Esophagus muscularis mucosa (tissue), 4 donors: ENCODE results near the gene ZNF564. TPM values are rescaled to one million over a fixed set of nuclear protein-coding genes. Genes with fewer than 3 reads are reported as not detected.
A peak's percentile ranks its signal among the peaks of the same experiment; 100 is the strongest.

Source experiments
- DNase-seq: peaks from one replicate; pipeline ENCODE4 v3.0.0-alpha.2; 2017; ENCODE audit errors: extremely low spot score
- H3K27ac ChIP-seq, 4 donors: fragments of 200-600 bp; sonication (generic); replicated peaks in 1 of 4; 1 replicate in 3 of 4; 2 replicates in 1 of 4; pipeline ENCODE4 v1.5.1; 2016 to 2019; ENCODE audit warnings: mild to moderate bottlenecking in 1 of 4
- H3K27me3 ChIP-seq, 4 donors: fragments of 200-600 bp; sonication (generic); one replicate each; pipeline versions ENCODE4 v1.5.1 to v1.6.0; 2016 to 2019
- H3K36me3 ChIP-seq, 4 donors: fragments of 200-600 bp; sonication (generic); one replicate each; pipeline ENCODE4 v1.5.1; 2016 to 2019
- H3K4me1 ChIP-seq, 4 donors: fragments of 200-600 bp; sonication (generic); one replicate each; pipeline ENCODE4 v1.5.1; 2016 to 2019
- H3K4me3 ChIP-seq, 4 donors: fragments of 200-600 bp; sonication (generic); 1 replicate in 2 of 4; 2 replicates in 2 of 4; pipeline ENCODE4 v1.5.1; 2016 to 2019; ENCODE audit warnings: mild to moderate bottlenecking in 4 of 4, moderate library complexity in 1 of 4
- H3K9me3 ChIP-seq, 4 donors: fragments of 200-600 bp; sonication (generic); 1 replicate in 3 of 4; 2 replicates in 1 of 4; pipeline ENCODE4 v1.5.1; 2016 to 2019
- EP300 ChIP-seq: sonication (generic); formaldehyde crosslinking; IDR thresholded peaks from one replicate; pipeline ENCODE4 v1.6.1; 2017; ENCODE audit warnings: antibody characterized with exemption
- POLR2A ChIP-seq: fragments of 450-650 bp; IDR thresholded peaks from one replicate; pipeline ENCODE4 v1.6.1; 2017; ENCODE audit warnings: antibody characterized with exemption, moderate library complexity, mild to moderate bottlenecking, low read depth
- POLR2AphosphoS5 ChIP-seq, 2 donors: sonication (generic); formaldehyde crosslinking; IDR thresholded peaks; one replicate each; pipeline ENCODE4 v1.6.1; 2017; ENCODE audit warnings: antibody characterized with exemption in 2 of 2
- WGBS: methylation state at CpG from one replicate; pipeline ENCODE4 v1.1.5; 2018; 5-methylcytosine and 5-hydroxymethylcytosine counted together
- intact Hi-C: fragments of 100-400 bp; cut with DNase I; formaldehyde crosslinking; loops from one replicate; pipeline ENCODE4 v1.15.1; 2023
- total RNA-seq, 4 donors: library from RNA; depleted of rRNA; stranded (reverse); fragments of >200 nt; gene quantifications; one replicate each; pipeline versions ENCODE4 v1.1.0 to v1.2.1, GENCODE V29; 2016
- TF ChIP-seq, protein P1 (sequence below), 3 experiments: fragments of 200-600 bp in 2 of 3; fragments of 450-650 bp in 1 of 3; sonication (generic) in 2 of 3; IDR thresholded peaks; one replicate each; pipeline ENCODE4 v1.5.1; 2017 to 2019; ENCODE audit warnings: antibody characterized with exemption in 3 of 3, mild to moderate bottlenecking in 2 of 3, moderate library complexity in 1 of 3

ZNF564 gene
- total RNA-seq = 10 to 100 TPM in 1 of 4 donors, 1 to 10 TPM in 3; 8.3 to 13.7 (median 9.3) TPM

DNA sequence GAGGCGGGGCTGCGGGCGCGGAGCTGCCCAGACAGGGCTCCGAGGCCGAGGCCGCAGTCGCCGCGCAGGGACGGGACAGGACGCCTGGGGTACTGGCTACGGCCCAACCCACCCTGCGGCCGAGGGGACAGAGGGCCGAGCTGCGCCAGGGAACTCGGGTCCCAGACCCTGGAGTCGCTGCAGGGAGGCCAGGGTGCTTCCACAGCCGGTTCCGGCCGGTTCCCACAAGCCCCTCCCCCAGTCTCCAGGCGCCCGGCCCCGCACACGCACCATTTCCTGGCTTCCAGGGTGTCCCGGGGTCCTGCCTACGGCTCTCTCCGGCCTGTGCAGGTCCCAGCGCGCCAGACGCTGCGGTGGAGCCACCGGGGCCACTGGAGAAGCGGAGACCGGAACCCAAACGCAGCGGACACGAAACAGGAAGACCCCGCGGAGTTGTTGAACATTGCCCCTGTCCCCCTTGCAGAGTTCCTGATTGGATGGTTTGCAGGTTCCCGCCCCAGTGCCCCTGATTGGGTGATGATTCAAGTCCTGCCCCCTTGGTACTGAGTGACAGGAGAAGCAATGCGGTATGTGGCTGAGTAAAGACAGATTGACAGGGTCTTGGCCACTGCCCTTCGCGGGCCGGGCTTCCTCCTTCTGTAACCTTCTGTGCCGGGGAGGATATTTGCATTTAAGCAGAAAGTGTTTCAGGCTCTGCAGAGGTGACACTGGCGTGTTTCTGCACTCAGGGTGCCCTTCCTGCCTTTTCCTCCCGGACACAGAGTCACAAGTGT lies at the start of gene ZNF564:
Gene ZNF564 (minus strand): TSS at position 423 of the 773 bp plus-strand sequence. CDS start 150 bp downstream, at position 273.
- intact Hi-C loops = no loop called here

DNA sequence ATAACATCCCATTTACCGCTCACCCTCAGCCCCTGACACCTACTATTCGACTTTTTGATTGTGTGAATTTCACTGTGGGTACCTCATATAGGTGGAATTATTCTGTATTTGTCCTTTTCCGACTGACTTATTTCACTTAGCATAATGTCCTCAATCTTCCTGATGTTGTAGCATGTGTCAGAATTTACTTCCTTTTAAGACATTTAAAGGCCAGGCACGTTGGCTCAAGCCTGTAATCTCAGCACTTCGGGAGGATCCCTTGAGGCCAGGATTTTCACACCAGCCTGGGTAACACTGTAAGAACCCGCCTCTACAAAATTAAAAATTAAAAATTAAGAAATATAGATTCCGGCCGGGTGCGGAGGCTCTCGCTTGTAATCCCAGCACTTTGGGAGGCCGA lies 46.3 kb upstream of the ZNF564 start:
- 80% methylated on average over 11 of the region's 11 CpGs for WGBS
- intact Hi-C loops = no loop called here
- no peak for DNase-seq
- no peak overlapping the region for H3K4me3 ChIP-seq
- no peaks in the 10 kb centered on the region for H3K4me1 ChIP-seq
- peaks cover 5 to 41% (median 28%) of the 10 kb centered on the region in 4 donors for H3K36me3 ChIP-seq
- no peaks in the 10 kb centered on the region for H3K9me3 ChIP-seq
- H3K27ac ChIP-seq = no peak overlapping the region
- TF ChIP-seq POLR2A (no peak), POLR2AphosphoS5 (IDR thresholded peaks at IDR 0.05) (no peak), EP300 (no peak)
- TF ChIP-seq, protein P1, sequence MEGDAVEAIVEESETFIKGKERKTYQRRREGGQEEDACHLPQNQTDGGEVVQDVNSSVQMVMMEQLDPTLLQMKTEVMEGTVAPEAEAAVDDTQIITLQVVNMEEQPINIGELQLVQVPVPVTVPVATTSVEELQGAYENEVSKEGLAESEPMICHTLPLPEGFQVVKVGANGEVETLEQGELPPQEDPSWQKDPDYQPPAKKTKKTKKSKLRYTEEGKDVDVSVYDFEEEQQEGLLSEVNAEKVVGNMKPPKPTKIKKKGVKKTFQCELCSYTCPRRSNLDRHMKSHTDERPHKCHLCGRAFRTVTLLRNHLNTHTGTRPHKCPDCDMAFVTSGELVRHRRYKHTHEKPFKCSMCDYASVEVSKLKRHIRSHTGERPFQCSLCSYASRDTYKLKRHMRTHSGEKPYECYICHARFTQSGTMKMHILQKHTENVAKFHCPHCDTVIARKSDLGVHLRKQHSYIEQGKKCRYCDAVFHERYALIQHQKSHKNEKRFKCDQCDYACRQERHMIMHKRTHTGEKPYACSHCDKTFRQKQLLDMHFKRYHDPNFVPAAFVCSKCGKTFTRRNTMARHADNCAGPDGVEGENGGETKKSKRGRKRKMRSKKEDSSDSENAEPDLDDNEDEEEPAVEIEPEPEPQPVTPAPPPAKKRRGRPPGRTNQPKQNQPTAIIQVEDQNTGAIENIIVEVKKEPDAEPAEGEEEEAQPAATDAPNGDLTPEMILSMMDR (IDR thresholded peaks at IDR 0.05) = no peak
- H3K27me3 ChIP-seq = no peaks in the 10 kb centered on the region

More for the DNA sequence above, at the start of gene ZNF564:
- Histone ChIP-seq H3K4me1 (peaks cover 21 to 57% (median 44%) of the 10 kb centered on the region in 4 donors), H3K4me3 (peak within 1 kb of the TSS; percentile 91 to 97 (median 91)), H3K27me3 (peaks cover 0 to 7% (median 0%) of the 10 kb centered on the region in 4 donors), H3K27ac (peak within 1 kb of the TSS; percentile 95 to 99 (median 97)), H3K9me3 (no peaks in the 10 kb centered on the region), H3K36me3 (peaks cover 0 to 6% (median 2%) of the 10 kb centered on the region in 4 donors)
- peak; percentile 99 for DNase-seq
- under 1% methylated on average over 20 of the region's 49 CpGs for WGBS
- TF ChIP-seq, protein P1 (IDR thresholded peaks at IDR 0.05) = no peak
- TF ChIP-seq POLR2A (no peak), POLR2AphosphoS5 (IDR thresholded peaks at IDR 0.05) (peak; percentile 74 to 89), EP300 (no peak)

DNA sequence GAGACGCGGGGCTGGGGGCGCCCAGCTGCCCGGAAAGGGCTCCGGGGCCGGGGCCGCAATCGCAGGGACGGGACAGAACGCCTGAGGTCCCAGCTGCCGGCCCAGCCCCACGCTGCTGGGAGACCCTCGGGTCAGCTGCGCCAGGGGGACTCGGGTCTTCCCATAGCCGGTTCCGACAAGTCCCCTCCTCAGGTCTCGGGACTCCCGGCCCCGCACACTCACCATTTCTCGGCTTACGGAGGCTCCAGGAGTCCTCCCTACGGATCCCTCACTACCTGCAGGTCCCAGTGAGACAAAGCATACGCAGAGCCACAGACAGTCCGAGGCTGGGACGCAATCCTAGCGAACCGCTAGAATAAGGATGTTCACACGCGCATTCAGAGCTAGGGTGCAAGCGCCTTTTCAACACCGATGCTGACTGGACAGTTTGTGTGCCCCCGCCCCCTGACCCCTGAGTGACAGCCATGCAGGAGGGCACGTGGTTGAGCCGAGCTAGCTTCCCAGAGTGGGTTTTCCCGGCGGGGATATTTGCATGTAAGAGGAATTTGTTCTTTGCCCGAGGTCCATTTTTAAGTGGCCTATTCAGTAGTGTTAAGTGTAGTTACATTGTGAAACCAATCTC lies 45.8 kb upstream of the ZNF564 start:
- 65% methylated on average over 27 of the region's 38 CpGs for WGBS
- DNase-seq = no peak
- Histone ChIP-seq H3K9me3 (no peaks in the 10 kb centered on the region), H3K27me3 (no peaks in the 10 kb centered on the region), H3K4me3 (no peak overlapping the region), H3K27ac (no peak overlapping the region), H3K4me1 (no peaks in the 10 kb centered on the region), H3K36me3 (peaks cover 5 to 39% (median 27%) of the 10 kb centered on the region in 4 donors)
- TF ChIP-seq POLR2A = no peak
- no peak for TF ChIP-seq POLR2AphosphoS5 (IDR thresholded peaks at IDR 0.05)
- TF ChIP-seq, protein P1 (IDR thresholded peaks at IDR 0.05) = no peak
- no peak for TF ChIP-seq EP300
- intact Hi-C loops = no loop called here

DNA sequence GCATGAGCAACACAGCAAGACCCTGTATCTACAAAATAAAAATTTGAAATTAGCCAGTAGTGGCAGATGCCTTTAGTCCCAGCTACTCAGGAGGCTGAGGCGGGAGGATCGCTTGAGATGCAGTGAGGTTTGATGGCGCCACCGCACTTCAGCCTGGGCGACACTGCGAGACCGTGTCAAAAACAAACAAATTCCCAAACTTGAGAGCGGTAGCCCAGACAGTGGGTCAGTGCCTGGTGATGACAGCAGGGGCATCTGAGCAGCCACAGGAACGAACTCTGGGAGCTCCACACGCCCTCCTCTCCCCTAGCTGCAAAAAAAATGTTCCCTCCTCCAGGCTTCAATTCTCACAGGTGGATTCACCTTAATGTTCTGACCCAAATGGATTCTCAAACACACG lies 45.2 kb upstream of the ZNF564 start:
- TF ChIP-seq, protein P1 (IDR thresholded peaks at IDR 0.05) = no peak
- no peak for TF ChIP-seq POLR2AphosphoS5 (IDR thresholded peaks at IDR 0.05)
- TF ChIP-seq POLR2A = no peak
- H3K27ac ChIP-seq = no peak overlapping the region
- no peaks in the 10 kb centered on the region for H3K9me3 ChIP-seq
- peaks cover 4 to 39% (median 27%) of the 10 kb centered on the region in 4 donors for H3K36me3 ChIP-seq
- H3K27me3 ChIP-seq = no peaks in the 10 kb centered on the region
- no peak for DNase-seq
- H3K4me1 ChIP-seq = no peaks in the 10 kb centered on the region
- 89% methylated on average over 11 of the region's 11 CpGs for WGBS
- intact Hi-C loops = no loop called here
- no peak overlapping the region for H3K4me3 ChIP-seq
